ENCODE data around the gene NHEJ1.
A peak's percentile ranks its signal among the peaks of the same experiment; 100 is the strongest.

The NHEJ1 gene

DNA sequence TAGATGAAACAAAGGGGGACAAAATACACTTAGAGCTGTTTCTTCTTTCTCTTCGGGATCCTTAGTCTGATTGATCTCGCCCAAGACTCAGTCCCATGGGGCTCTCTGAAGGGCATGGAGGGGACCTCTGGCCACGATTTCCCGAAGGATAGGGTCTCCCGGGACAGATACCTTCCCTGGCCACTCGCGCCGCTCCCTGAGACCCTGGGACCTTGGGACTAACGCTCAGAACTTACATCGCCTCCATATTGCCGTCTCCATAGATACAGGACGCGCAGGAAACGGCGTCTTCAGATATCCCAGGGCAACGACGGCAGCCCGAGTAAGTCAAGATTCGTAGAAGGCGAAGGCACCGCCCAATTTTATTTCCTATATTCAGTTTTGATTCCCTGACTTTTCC is 119.4 kb downstream of the NHEJ1 start, which contains the start of gene CFAP65:
CFAP65 (minus strand) TSS at position 265 of the 400 bp plus-strand sequence. CDS start 2,468 bp downstream, outside the sequence.
- Histone ChIP-seq H3K9ac (ENCODE audit: low read length) (no peak within 1 kb of the TSS), H3K4me1 (ENCODE audit: control insufficient read depth, insufficient read depth, low read length) (no peaks in the 10 kb centered on the region), H3K4me3 (ENCODE audit: low read length) (peak within 1 kb of the TSS; percentile 75), H3K9me3 (ENCODE audit: control insufficient read depth, low read length) (no peaks in the 10 kb centered on the region), H3K36me3 (ENCODE audit: control insufficient read depth, insufficient read depth, low read length, severe bottlenecking) (no peaks in the 10 kb centered on the region), H3K27me3 (replicated peaks; ENCODE audit: control insufficient read depth, insufficient read depth, low read length) (peaks cover 62% of the 10 kb centered on the region)
- peak; percentile 66 for DNase-seq (ENCODE audit: low read depth)

DNA sequence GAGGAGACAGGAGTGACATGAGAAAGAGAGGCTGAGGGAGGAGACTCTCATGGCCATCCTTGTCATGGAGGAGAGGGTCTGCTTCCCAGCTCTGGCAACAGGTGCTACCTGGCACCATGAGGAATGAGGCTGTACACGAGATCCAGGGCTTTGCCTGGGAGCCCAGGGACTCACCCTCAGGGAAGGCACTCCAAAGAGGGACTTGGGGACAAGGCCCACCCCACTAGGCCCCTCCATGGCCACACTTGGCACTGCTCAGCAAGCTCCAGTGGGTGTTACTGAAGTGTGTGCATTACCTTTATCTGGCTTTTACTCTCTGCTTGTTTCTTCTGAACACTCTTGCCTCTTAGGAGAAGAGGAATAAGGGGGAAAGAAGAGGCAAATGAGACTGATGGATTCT is 122.0 kb downstream of the NHEJ1 start:
- Histone ChIP-seq H3K9me3 (ENCODE audit: control insufficient read depth, low read length) (no peaks in the 10 kb centered on the region), H3K4me1 (ENCODE audit: control insufficient read depth, insufficient read depth, low read length) (no peaks in the 10 kb centered on the region), H3K27me3 (replicated peaks; ENCODE audit: control insufficient read depth, insufficient read depth, low read length) (peaks cover 70% of the 10 kb centered on the region), H3K9ac (ENCODE audit: low read length) (no peak overlapping the region), H3K36me3 (ENCODE audit: control insufficient read depth, insufficient read depth, low read length, severe bottlenecking) (no peaks in the 10 kb centered on the region), H3K4me3 (ENCODE audit: low read length) (no peak overlapping the region)
- DNase-seq (ENCODE audit: low read depth), result no peak

DNA sequence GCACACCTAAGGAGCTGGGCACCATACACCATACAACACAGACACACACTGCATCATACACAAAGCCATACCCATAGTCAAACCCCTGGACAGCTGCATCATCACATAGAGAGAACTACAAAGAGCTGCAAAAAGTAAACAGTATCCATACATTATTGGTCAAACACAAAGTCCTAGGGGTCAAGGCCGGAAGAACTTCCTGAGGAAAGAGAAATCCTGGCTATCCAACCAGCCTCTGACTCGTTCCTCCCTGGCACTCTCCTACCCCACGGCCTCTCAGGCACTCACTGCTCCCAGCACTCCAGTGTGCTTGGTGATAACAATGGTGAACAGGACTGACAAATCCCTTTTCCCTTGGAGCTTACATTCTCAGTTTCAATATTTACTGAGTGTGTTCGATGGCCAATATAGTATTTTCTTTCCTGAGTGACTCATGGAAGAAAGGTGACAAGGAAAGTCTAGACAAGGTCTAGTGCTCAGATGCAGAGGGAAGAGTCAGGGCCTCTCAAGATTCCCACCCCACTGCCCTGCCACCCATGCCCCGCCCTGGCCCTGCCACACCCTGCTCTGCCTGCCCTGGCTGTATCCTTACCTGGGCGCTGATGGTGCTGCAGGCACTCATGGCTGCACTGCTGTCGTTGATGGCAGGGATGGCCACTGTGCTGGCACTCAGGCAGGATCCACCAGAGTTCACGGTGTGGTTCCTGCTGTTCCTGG is 122.7 kb downstream of the NHEJ1 start:
- peaks cover 71% of the 10 kb centered on the region for H3K27me3 ChIP-seq (replicated peaks; ENCODE audit: control insufficient read depth, insufficient read depth, low read length)

DNA sequence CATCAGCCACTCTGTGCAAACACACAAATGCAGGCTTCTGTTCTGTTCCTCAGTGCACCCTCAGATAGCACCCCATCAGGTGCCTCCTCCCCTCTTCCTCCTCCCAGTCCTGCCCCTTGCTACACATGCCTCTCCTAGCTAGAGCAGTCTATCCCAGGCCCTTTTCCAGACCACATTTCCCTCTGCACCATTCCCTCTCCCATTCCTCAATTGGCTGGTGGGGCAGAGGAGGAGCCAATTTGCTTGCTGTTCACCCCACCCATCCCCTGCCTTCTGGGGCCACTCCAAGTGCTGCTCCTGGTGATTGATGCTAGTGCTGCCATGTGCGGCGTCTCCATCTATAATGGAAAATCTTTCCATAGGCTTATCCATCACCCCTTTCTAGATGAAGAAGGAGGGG is 124.7 kb downstream of the NHEJ1 start:
- Histone ChIP-seq H3K27me3 (replicated peaks; ENCODE audit: control insufficient read depth, insufficient read depth, low read length) (peaks cover 64% of the 10 kb centered on the region), H3K4me3 (ENCODE audit: low read length) (no peak overlapping the region), H3K4me1 (ENCODE audit: control insufficient read depth, insufficient read depth, low read length) (no peaks in the 10 kb centered on the region), H3K9me3 (ENCODE audit: control insufficient read depth, low read length) (no peaks in the 10 kb centered on the region), H3K9ac (ENCODE audit: low read length) (no peak overlapping the region), H3K36me3 (ENCODE audit: control insufficient read depth, insufficient read depth, low read length, severe bottlenecking) (no peaks in the 10 kb centered on the region)
- no peak for DNase-seq (ENCODE audit: low read depth)

More for the DNA sequence above, 122.7 kb downstream of the NHEJ1 start:
- Histone ChIP-seq H3K9me3 (ENCODE audit: control insufficient read depth, low read length) (no peaks in the 10 kb centered on the region), H3K4me1 (ENCODE audit: control insufficient read depth, insufficient read depth, low read length) (no peaks in the 10 kb centered on the region), H3K36me3 (ENCODE audit: control insufficient read depth, insufficient read depth, low read length, severe bottlenecking) (no peaks in the 10 kb centered on the region), H3K9ac (ENCODE audit: low read length) (no peak overlapping the region), H3K4me3 (ENCODE audit: low read length) (no peak overlapping the region)
- no peak for DNase-seq (ENCODE audit: low read depth)

DNA sequence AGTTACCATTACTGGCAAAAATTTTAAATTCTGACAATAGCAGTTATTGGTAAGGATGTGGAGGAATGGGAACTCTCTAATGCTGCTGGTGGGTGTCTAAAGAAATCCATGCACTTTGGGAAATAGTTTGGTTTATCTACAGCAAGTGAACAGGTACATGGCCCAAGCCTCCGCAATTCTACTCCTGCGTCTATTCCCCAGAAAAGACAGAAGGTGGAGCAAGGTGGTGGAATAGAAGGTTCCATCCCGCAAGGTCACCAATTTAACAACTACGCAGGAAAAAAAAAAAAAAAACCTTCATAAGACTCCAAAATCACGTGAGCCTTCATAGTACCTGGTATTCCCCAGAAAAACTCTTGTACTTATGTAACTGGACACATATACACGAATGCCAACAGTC is 125.8 kb downstream of the NHEJ1 start:
- no peak for DNase-seq (ENCODE audit: low read depth)
- Histone ChIP-seq H3K36me3 (ENCODE audit: control insufficient read depth, insufficient read depth, low read length, severe bottlenecking) (no peaks in the 10 kb centered on the region), H3K4me3 (ENCODE audit: low read length) (no peak overlapping the region), H3K9ac (ENCODE audit: low read length) (no peak overlapping the region), H3K27me3 (replicated peaks; ENCODE audit: control insufficient read depth, insufficient read depth, low read length) (peaks cover 59% of the 10 kb centered on the region), H3K9me3 (ENCODE audit: control insufficient read depth, low read length) (no peaks in the 10 kb centered on the region), H3K4me1 (ENCODE audit: control insufficient read depth, insufficient read depth, low read length) (no peaks in the 10 kb centered on the region)

DNA sequence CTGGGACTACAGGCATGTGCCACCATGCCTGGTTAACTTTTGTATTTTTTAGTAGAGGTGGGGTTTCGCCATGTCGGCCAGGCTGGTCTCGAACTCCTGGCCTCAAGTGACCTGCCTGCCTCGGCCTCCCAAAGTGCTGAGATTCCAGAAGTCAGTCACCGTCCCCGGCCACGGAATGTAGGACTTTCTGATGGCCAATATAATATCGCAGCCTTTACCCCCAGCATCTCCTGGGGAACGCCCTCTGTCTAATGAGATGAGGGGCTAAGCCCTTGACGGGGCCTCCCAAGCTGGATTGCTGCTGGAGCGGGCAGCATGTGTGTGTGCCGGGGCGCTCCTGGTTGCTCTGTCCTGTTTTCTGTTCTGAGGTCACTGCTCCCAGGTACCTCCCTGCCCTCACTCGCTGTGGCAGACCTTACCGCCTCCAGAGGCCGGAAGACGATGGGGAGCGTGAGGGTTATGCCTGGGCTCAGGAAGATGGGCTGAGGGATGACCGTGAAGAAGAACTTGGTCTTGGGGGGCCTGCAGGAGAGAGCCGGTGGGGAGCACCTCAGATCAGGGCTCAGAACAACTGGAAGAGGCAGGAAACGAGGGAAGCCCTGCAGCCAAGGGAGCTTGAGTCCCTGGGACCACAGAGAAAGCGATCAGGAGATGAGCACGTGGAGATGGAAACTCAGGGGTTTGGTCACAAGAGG is 128.4 kb downstream of the NHEJ1 start:
- H3K4me1 ChIP-seq (ENCODE audit: control insufficient read depth, insufficient read depth, low read length), result no peaks in the 10 kb centered on the region

DNA sequence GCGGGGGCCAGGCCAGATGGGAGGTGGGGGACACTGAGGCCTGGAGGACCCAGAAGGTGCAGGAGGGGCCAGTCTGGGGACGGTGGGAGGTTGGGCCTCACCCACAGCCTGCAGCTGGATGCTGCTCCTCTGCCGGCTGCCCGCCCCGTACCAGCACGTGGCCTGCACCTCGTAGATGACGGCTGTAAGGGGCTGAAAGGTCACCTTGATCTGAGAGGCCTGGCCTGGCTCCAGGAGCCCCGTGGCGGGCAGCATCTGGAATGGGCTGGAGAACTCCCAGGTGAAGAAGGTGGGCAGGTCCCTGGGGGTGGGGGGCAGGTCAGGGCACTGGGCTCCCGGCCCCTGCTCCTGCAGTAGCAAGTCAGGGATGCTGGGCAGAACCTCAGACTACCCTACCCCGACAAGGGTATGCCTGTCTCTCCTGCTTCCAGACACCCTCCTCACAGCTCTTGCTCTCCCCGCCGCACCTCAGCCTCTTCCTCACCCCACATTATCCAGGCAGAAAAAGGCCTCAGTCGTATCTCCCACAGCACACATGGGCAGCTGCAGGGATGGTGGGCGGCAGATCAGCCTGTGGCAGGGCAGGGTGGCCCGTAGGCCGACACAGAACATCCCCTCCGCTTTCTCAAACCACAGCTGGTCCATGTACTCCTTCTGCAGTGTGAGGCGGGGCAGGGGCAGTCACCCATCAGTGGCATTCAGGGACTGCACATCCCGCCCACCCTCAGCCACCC is 129.4 kb downstream of the NHEJ1 start:
- no peaks in the 10 kb centered on the region for H3K4me1 ChIP-seq (ENCODE audit: control insufficient read depth, insufficient read depth, low read length)
- peaks cover 64% of the 10 kb centered on the region for H3K27me3 ChIP-seq (replicated peaks; ENCODE audit: control insufficient read depth, insufficient read depth, low read length)
- no peak for DNase-seq (ENCODE audit: low read depth)

More for the DNA sequence above, 128.4 kb downstream of the NHEJ1 start:
- DNase-seq (ENCODE audit: low read depth), result no peak
- H3K4me3 ChIP-seq (ENCODE audit: low read length), result no peak overlapping the region
- H3K36me3 ChIP-seq (ENCODE audit: control insufficient read depth, insufficient read depth, low read length, severe bottlenecking), result no peaks in the 10 kb centered on the region
- no peak overlapping the region for H3K9ac ChIP-seq (ENCODE audit: low read length)
- peaks cover 61% of the 10 kb centered on the region for H3K27me3 ChIP-seq (replicated peaks; ENCODE audit: control insufficient read depth, insufficient read depth, low read length)
- H3K9me3 ChIP-seq (ENCODE audit: control insufficient read depth, low read length), result no peaks in the 10 kb centered on the region

DNA sequence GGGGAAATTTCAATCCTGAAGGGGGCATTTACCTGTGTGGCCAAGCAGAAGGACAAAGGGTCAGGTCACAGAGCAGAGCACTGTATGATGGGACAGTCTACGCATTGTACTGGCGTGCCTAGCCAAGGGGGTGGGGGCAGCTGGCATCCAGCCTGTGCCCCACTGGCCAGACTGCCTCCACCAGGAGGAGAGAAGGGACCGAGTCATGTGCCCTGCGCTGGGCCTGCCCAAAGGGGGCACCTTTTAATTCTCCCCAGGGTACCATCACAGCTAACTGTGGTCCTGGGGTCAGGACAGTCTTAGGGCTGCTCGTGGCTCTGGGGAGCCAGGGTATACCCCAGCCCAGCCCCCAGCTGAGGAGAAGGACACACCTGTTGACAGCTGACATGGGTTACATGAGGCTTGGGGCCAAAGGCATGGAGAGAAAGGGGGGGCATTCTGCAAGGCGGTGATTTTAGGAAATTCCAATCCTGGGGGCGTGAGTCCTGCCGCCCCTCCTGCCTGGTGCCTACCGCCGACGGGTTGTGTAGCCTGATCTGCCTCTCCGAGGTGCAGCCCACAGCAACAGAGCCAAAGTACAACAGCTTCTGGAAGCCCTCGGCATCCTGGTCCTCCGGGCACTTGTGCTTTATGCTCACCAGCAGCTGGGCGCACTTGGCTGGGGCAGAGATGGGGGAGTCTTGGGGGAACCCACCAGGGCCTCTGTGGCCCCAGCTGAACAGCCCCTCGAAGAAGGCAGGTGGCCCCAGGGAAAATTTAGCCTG is 130.3 kb downstream of the NHEJ1 start:
- H3K27me3 ChIP-seq (replicated peaks; ENCODE audit: control insufficient read depth, insufficient read depth, low read length), result peaks cover 58% of the 10 kb centered on the region
- no peak overlapping the region for H3K9ac ChIP-seq (ENCODE audit: low read length)
- DNase-seq (ENCODE audit: low read depth), result no peak
- H3K4me3 ChIP-seq (ENCODE audit: low read length), result no peak overlapping the region
- no peaks in the 10 kb centered on the region for H3K36me3 ChIP-seq (ENCODE audit: control insufficient read depth, insufficient read depth, low read length, severe bottlenecking)
- H3K9me3 ChIP-seq (ENCODE audit: control insufficient read depth, low read length), result no peaks in the 10 kb centered on the region
- H3K4me1 ChIP-seq (ENCODE audit: control insufficient read depth, insufficient read depth, low read length), result no peaks in the 10 kb centered on the region

More for the DNA sequence above, 129.4 kb downstream of the NHEJ1 start:
- Histone ChIP-seq H3K9ac (ENCODE audit: low read length) (no peak overlapping the region), H3K9me3 (ENCODE audit: control insufficient read depth, low read length) (no peaks in the 10 kb centered on the region), H3K4me3 (ENCODE audit: low read length) (no peak overlapping the region), H3K36me3 (ENCODE audit: control insufficient read depth, insufficient read depth, low read length, severe bottlenecking) (no peaks in the 10 kb centered on the region)

DNA sequence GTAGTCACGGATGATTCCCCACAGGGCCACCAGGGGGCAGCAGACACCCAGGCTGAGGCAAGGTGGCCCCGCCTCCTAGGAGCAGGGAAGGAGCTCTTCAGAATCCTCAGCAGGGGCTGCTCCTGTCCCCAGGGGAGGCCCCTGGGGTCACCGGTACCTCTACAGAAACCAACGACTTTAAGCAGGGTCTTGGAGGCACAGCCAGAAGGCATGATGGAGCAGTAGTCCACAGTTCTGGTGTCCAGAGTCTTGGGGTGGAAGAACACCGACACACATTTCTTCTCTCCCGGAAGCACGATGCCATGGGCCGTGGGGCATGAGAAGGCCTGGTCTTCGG is 130.8 kb downstream of the NHEJ1 start:
- Histone ChIP-seq H3K4me1 (ENCODE audit: control insufficient read depth, insufficient read depth, low read length) (no peaks in the 10 kb centered on the region), H3K4me3 (ENCODE audit: low read length) (no peak overlapping the region), H3K9me3 (ENCODE audit: control insufficient read depth, low read length) (no peaks in the 10 kb centered on the region), H3K9ac (ENCODE audit: low read length) (no peak overlapping the region), H3K36me3 (ENCODE audit: control insufficient read depth, insufficient read depth, low read length, severe bottlenecking) (no peaks in the 10 kb centered on the region), H3K27me3 (replicated peaks; ENCODE audit: control insufficient read depth, insufficient read depth, low read length) (peaks cover 58% of the 10 kb centered on the region)
- DNase-seq (ENCODE audit: low read depth), result peak; percentile 88

DNA sequence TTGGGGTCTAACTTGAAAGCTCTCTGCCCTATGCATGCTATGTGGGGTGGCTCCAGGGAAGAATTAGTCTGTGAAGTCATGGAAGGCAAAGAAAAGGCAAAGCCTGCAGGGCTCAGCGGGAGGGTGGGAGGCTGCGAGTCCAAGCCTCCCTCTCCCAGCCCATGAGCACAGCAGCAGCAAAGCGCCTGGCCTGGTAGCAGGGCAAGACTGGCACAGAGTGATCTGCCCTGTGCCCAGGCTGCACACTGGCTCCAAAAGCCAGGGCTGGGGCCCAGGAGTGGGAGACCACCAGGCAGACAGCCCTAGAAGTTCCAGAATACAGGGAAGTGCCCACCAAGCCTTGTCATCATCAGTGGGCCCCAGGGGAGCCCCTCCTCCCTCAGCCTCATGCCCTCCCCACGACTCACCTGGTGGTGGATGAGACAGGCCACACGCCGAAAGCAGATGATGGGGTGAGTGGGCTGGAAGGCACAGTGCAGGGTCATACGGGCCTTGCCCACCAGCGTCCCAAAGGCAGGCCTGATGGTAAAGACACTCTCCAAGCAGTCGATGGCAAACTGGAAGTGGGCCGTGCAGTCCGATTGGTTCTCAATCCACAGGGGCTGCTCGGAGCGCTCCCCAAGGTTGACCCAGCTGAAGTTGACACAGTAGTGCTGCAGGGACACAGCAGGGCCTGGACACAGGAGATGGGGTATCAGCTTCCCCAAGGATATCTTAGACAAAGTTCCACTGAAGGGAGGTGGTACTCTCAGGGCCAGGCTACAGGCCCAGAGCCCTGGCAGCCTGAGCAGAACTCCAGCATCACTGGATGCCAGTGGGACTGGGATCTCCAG is 131.4 kb downstream of the NHEJ1 start:
- H3K27me3 ChIP-seq (replicated peaks; ENCODE audit: control insufficient read depth, insufficient read depth, low read length), result peaks cover 56% of the 10 kb centered on the region
- H3K36me3 ChIP-seq (ENCODE audit: control insufficient read depth, insufficient read depth, low read length, severe bottlenecking), result no peaks in the 10 kb centered on the region

More for the DNA sequence above, 131.4 kb downstream of the NHEJ1 start:
- DNase-seq (ENCODE audit: low read depth), result no peak
- Histone ChIP-seq H3K9ac (ENCODE audit: low read length) (no peak overlapping the region), H3K9me3 (ENCODE audit: control insufficient read depth, low read length) (no peaks in the 10 kb centered on the region), H3K4me3 (ENCODE audit: low read length) (no peak overlapping the region), H3K4me1 (ENCODE audit: control insufficient read depth, insufficient read depth, low read length) (no peaks in the 10 kb centered on the region)
